Measurements from ENCODE around the gene LRPAP1.

The LRPAP1 gene

GRCh38 chr4:3492741-3493719 lies 39.2 kb downstream of the LRPAP1 start:
- H2BK12ac ChIP-seq (ENCODE audit: low read length) = no peak overlapping the region
- no peaks in the 10 kb centered on the region for H3K9me3 ChIP-seq (ENCODE audit: insufficient read depth, low read depth, low read length)
- no peak overlapping the region for H2AFZ ChIP-seq (ENCODE audit: insufficient read depth, low read length, poor library complexity)
- no peak overlapping the region for H2BK120ac ChIP-seq (ENCODE audit: insufficient read depth, low read length, poor library complexity)
- no peak overlapping the region for H3K9ac ChIP-seq (ENCODE audit: low read length)
- H3K4me2 ChIP-seq (ENCODE audit: low read length) = no peak overlapping the region
- H3K79me1 ChIP-seq (ENCODE audit: low read length) = no peaks in the 10 kb centered on the region
- no peak overlapping the region for H2AK5ac ChIP-seq (ENCODE audit: low read length)
- no peaks in the 10 kb centered on the region for H3K4me1 ChIP-seq (ENCODE audit: control insufficient read depth in 1 of 2, insufficient read depth in 2 of 2, low read length in 2 of 2)
- H3K79me2 ChIP-seq (ENCODE audit: control insufficient read depth, insufficient read depth, low read length, poor library complexity) = no peaks in the 10 kb centered on the region
- DNase-seq = peak in 1 of 2 donors; percentile 13
- H3K14ac ChIP-seq (ENCODE audit: low read length) = no peak overlapping the region
- no peaks in the 10 kb centered on the region for H3K36me3 ChIP-seq (ENCODE audit: control insufficient read depth in 1 of 2, insufficient read depth in 2 of 2, low read length in 2 of 2)
- H4K8ac ChIP-seq (ENCODE audit: low read depth, low read length) = no peak overlapping the region
- no peak overlapping the region for H3K18ac ChIP-seq (ENCODE audit: low read length)
- no peak overlapping the region for H2BK5ac ChIP-seq (ENCODE audit: low read depth, low read length, poor library complexity)
- no peak overlapping the region for H3K4me3 ChIP-seq (ENCODE audit: low read depth, low read length)
- H3K4ac ChIP-seq (ENCODE audit: low read depth, low read length) = no peak overlapping the region
- H3K27me3 ChIP-seq (ENCODE audit: insufficient read depth, low read length) = no peaks in the 10 kb centered on the region
- H4K12ac ChIP-seq (ENCODE audit: low read depth, low read length) = no peak overlapping the region
- H3K27ac ChIP-seq (ENCODE audit: low read depth, low read length) = no peak overlapping the region
- no peak overlapping the region for H3K23ac ChIP-seq (ENCODE audit: low read length)
- no CpG with 5 or more reads among the region's 55 CpGs for WGBS (ENCODE audit: extremely low coverage, insufficient coverage, insufficient read length)
- H4K91ac ChIP-seq (ENCODE audit: low read depth, low read length) = no peak overlapping the region

DNA sequence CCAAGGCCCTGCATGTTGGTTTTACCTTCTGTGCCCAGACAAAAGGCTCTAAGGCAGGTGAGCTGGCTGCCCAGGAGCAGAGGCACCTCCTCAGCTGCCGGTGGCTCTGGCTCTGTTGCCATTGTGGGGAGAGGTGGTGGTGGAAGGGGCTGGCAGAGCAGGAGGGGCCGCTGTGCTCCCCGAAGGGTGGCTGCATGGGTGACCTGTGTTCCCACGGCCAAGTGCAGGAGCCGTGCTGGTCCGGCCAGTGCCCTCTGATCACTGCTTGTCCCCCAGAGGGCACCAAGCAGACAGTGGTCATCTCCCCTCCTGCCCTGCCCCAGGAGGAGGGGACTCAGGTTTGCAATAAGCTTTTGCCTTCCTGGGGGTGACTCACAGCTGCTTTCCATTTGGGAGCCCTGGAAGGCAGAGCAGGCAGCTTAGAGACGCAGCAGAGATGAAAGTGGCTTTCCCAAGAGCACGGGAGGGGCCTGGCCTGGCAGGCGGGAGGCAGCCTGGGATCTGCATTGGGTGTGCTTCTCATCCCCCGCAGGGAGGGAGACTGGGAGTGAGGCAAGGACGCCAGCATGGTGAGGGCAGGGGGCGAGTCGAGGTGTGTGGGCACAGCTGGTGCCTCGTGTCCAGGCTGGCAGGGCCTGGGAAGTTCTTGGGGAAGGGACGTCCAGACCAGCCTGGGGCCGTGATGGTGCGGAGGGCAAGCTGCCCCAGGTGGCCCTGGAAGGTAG lies 40.4 kb downstream of the LRPAP1 start:
- no peak overlapping the region for H3K4ac ChIP-seq (ENCODE audit: low read depth, low read length)
- no peak for DNase-seq
- no peak overlapping the region for H2BK5ac ChIP-seq (ENCODE audit: low read depth, low read length, poor library complexity)
- H3K9me3 ChIP-seq (ENCODE audit: insufficient read depth, low read depth, low read length) = no peaks in the 10 kb centered on the region
- no peak overlapping the region for H3K18ac ChIP-seq (ENCODE audit: low read length)
- H3K36me3 ChIP-seq (ENCODE audit: control insufficient read depth in 1 of 2, insufficient read depth in 2 of 2, low read length in 2 of 2) = no peaks in the 10 kb centered on the region
- no peak overlapping the region for H2BK120ac ChIP-seq (ENCODE audit: insufficient read depth, low read length, poor library complexity)
- no peak overlapping the region for H4K12ac ChIP-seq (ENCODE audit: low read depth, low read length)
- H4K8ac ChIP-seq (ENCODE audit: low read depth, low read length) = no peak overlapping the region
- no peak overlapping the region for H4K91ac ChIP-seq (ENCODE audit: low read depth, low read length)
- H3K79me1 ChIP-seq (ENCODE audit: low read length) = no peaks in the 10 kb centered on the region
- no peak overlapping the region for H3K23ac ChIP-seq (ENCODE audit: low read length)
- H2BK12ac ChIP-seq (ENCODE audit: low read length) = no peak overlapping the region
- H3K4me3 ChIP-seq (ENCODE audit: low read depth, low read length) = no peak overlapping the region
- H3K27me3 ChIP-seq (ENCODE audit: insufficient read depth, low read length) = no peaks in the 10 kb centered on the region
- WGBS (ENCODE audit: extremely low coverage, insufficient coverage, insufficient read length) = no CpG with 5 or more reads among the region's 17 CpGs
- H3K9ac ChIP-seq (ENCODE audit: low read length) = no peak overlapping the region
- H3K4me1 ChIP-seq (ENCODE audit: control insufficient read depth in 1 of 2, insufficient read depth in 2 of 2, low read length in 2 of 2) = no peaks in the 10 kb centered on the region
- no peak overlapping the region for H3K4me2 ChIP-seq (ENCODE audit: low read length)
- H2AFZ ChIP-seq (ENCODE audit: insufficient read depth, low read length, poor library complexity) = no peak overlapping the region
- no peaks in the 10 kb centered on the region for H3K79me2 ChIP-seq (ENCODE audit: control insufficient read depth, insufficient read depth, low read length, poor library complexity)
- no peak overlapping the region for H3K14ac ChIP-seq (ENCODE audit: low read length)
- no peak overlapping the region for H3K27ac ChIP-seq (ENCODE audit: low read depth, low read length)
- H2AK5ac ChIP-seq (ENCODE audit: low read length) = no peak overlapping the region

DNA sequence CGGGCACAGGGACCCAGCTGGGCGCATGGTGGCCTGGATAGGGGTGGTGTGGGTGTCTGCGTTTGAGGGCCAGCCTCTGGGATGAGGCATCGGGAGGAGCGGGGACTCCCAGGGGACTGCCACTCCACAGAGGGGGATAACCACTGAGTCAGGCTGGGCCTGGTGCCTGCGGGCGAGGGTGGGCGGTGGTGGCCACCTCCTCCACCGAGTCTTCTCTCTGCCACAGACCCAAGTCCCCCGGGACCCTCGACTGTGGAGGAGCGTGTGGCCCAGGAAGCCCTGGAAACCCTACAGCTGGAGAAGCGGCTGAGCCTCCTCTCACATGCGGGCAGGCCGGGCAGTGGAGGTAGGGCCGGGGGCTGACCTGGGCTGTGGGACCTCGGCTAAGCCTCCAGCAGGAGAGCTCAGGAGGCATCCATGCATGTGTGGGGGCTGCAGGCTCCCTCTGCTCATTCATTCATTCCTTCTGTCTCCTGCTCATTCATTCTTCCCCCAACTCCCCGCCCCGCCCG lies 42.7 kb downstream of the LRPAP1 start:
- H3K79me1 ChIP-seq (ENCODE audit: low read length) = no peaks in the 10 kb centered on the region
- H3K27ac ChIP-seq (ENCODE audit: low read depth, low read length) = no peak overlapping the region
- no peak overlapping the region for H3K18ac ChIP-seq (ENCODE audit: low read length)
- H2BK5ac ChIP-seq (ENCODE audit: low read depth, low read length, poor library complexity) = no peak overlapping the region
- H3K14ac ChIP-seq (ENCODE audit: low read length) = no peak overlapping the region
- H2BK120ac ChIP-seq (ENCODE audit: insufficient read depth, low read length, poor library complexity) = no peak overlapping the region
- H3K4me1 ChIP-seq (ENCODE audit: control insufficient read depth in 1 of 2, insufficient read depth in 2 of 2, low read length in 2 of 2) = peaks cover 14% of the 10 kb centered on the region in 2 experiments
- no peaks in the 10 kb centered on the region for H3K36me3 ChIP-seq (ENCODE audit: control insufficient read depth in 1 of 2, insufficient read depth in 2 of 2, low read length in 2 of 2)
- H3K4me2 ChIP-seq (ENCODE audit: low read length) = no peak overlapping the region
- H3K79me2 ChIP-seq (ENCODE audit: control insufficient read depth, insufficient read depth, low read length, poor library complexity) = no peaks in the 10 kb centered on the region
- DNase-seq = peak; percentile 42 to 60
- no peaks in the 10 kb centered on the region for H3K9me3 ChIP-seq (ENCODE audit: insufficient read depth, low read depth, low read length)
- no peak overlapping the region for H4K91ac ChIP-seq (ENCODE audit: low read depth, low read length)
- no peak overlapping the region for H3K23ac ChIP-seq (ENCODE audit: low read length)
- H2AK5ac ChIP-seq (ENCODE audit: low read length) = no peak overlapping the region
- H3K27me3 ChIP-seq (ENCODE audit: insufficient read depth, low read length) = no peaks in the 10 kb centered on the region
- 100% methylated on average over 3 of the region's 20 CpGs for WGBS (ENCODE audit: extremely low coverage, insufficient coverage, insufficient read length)
- no peak overlapping the region for H3K9ac ChIP-seq (ENCODE audit: low read length)
- no peak overlapping the region for H3K4ac ChIP-seq (ENCODE audit: low read depth, low read length)
- H2AFZ ChIP-seq (ENCODE audit: insufficient read depth, low read length, poor library complexity) = no peak overlapping the region
- no peak overlapping the region for H2BK12ac ChIP-seq (ENCODE audit: low read length)
- H4K8ac ChIP-seq (ENCODE audit: low read depth, low read length) = no peak overlapping the region
- no peak overlapping the region for H4K12ac ChIP-seq (ENCODE audit: low read depth, low read length)
- H3K4me3 ChIP-seq (ENCODE audit: low read depth, low read length) = no peak overlapping the region

GRCh38 chr4:3488820-3489219 lies 43.4 kb downstream of the LRPAP1 start:
- WGBS (ENCODE audit: extremely low coverage, insufficient coverage, insufficient read length) = no CpG with 5 or more reads among the region's 11 CpGs
- H3K79me1 ChIP-seq (ENCODE audit: low read length) = no peaks in the 10 kb centered on the region

More at GRCh38 chr4:3488820-3489219, 43.4 kb downstream of the LRPAP1 start:
- no peak overlapping the region for H3K4ac ChIP-seq (ENCODE audit: low read depth, low read length)
- H3K14ac ChIP-seq (ENCODE audit: low read length) = no peak overlapping the region
- no peak overlapping the region for H4K91ac ChIP-seq (ENCODE audit: low read depth, low read length)
- no peak overlapping the region for H3K9ac ChIP-seq (ENCODE audit: low read length)
- no peak overlapping the region for H3K4me3 ChIP-seq (ENCODE audit: low read depth, low read length)
- no peak overlapping the region for H2BK12ac ChIP-seq (ENCODE audit: low read length)
- no peaks in the 10 kb centered on the region for H3K36me3 ChIP-seq (ENCODE audit: control insufficient read depth in 1 of 2, insufficient read depth in 2 of 2, low read length in 2 of 2)
- H3K79me2 ChIP-seq (ENCODE audit: control insufficient read depth, insufficient read depth, low read length, poor library complexity) = no peaks in the 10 kb centered on the region
- H3K4me1 ChIP-seq (ENCODE audit: control insufficient read depth in 1 of 2, insufficient read depth in 2 of 2, low read length in 2 of 2) = peaks cover 14 to 18% of the 10 kb centered on the region in 2 experiments
- H3K18ac ChIP-seq (ENCODE audit: low read length) = no peak overlapping the region
- no peak overlapping the region for H3K23ac ChIP-seq (ENCODE audit: low read length)
- H2BK120ac ChIP-seq (ENCODE audit: insufficient read depth, low read length, poor library complexity) = no peak overlapping the region
- no peak overlapping the region for H4K12ac ChIP-seq (ENCODE audit: low read depth, low read length)
- no peak overlapping the region for H3K4me2 ChIP-seq (ENCODE audit: low read length)
- H2AFZ ChIP-seq (ENCODE audit: insufficient read depth, low read length, poor library complexity) = no peak overlapping the region
- no peak for DNase-seq
- no peaks in the 10 kb centered on the region for H3K27me3 ChIP-seq (ENCODE audit: insufficient read depth, low read length)
- no peak overlapping the region for H3K27ac ChIP-seq (ENCODE audit: low read depth, low read length)
- no peak overlapping the region for H4K8ac ChIP-seq (ENCODE audit: low read depth, low read length)
- H2BK5ac ChIP-seq (ENCODE audit: low read depth, low read length, poor library complexity) = no peak overlapping the region
- H3K9me3 ChIP-seq (ENCODE audit: insufficient read depth, low read depth, low read length) = peaks cover 3% of the 10 kb centered on the region
- no peak overlapping the region for H2AK5ac ChIP-seq (ENCODE audit: low read length)

All from trophoblast cell (in vitro differentiated cells and primary cell).